GM23338 (cell line): ENCODE measurements around the gene IGF2BP1. TPM values are rescaled to one million over a fixed set of nuclear protein-coding genes. Genes with fewer than 3 reads are reported as not detected.
A peak's percentile ranks its signal among the peaks of the same experiment; 100 is the strongest.
"Not testable (repeated sequence)": the region's sequence is repeated elsewhere in the genome, so short reads cannot be mapped to it uniquely, and the experiment has no call there.

ENCODE experiments used
- ATAC-seq: fragments of 200-7000 bp; cut with Tn5 transposase; 3 replicates; pipeline ENCODE4 v1.9.1; 2020
- DNase-seq: peaks from one replicate; pipeline ENCODE4 v3.0.0-alpha.2; 2015; ENCODE audit warnings: low spot score
- H2AFZ ChIP-seq: fragments of 200-600 bp; sonication (generic); 2 replicates; pipeline ENCODE4 v1.8.0; 2016; ENCODE audit warnings: antibody characterized with exemption, mild to moderate bottlenecking, moderate library complexity
- H3F3A ChIP-seq: fragments of 200-600 bp; sonication (generic); replicated peaks from 2 replicates; pipeline ENCODE4 v1.8.0; 2017; ENCODE audit warnings: antibody characterized with exemption, mixed run types, low read depth
- H3K27ac ChIP-seq: fragments of 200-600 bp; sonication (generic); 2 replicates; pipeline ENCODE4 v1.6.1; 2016; ENCODE audit warnings: low read depth
- H3K27me3 ChIP-seq: fragments of 200-600 bp; sonication (generic); 2 replicates; pipeline ENCODE4 v1.8.0; 2016; ENCODE audit warnings: mild to moderate bottlenecking, mixed run types, moderate library complexity; ENCODE audit not compliant: insufficient read depth
- H3K36me3 ChIP-seq: fragments of 200-600 bp; sonication (generic); 2 replicates; pipeline ENCODE4 v1.8.0; 2016; ENCODE audit warnings: mild to moderate bottlenecking; ENCODE audit not compliant: insufficient read depth
- H3K4me1 ChIP-seq: fragments of 200-600 bp; sonication (generic); 2 replicates; pipeline ENCODE4 v1.8.0; 2016; ENCODE audit warnings: mild to moderate bottlenecking, moderate library complexity; ENCODE audit not compliant: insufficient read depth
- H3K4me2 ChIP-seq: fragments of 200-600 bp; sonication (generic); 2 replicates; pipeline ENCODE4 v1.7.1; 2017; ENCODE audit warnings: mixed run types
- H3K4me3 ChIP-seq: fragments of 200-600 bp; sonication (generic); 2 replicates; pipeline ENCODE4 v1.6.1; 2016; ENCODE audit warnings: mixed run types
- H3K79me2 ChIP-seq: fragments of 200-600 bp; sonication (generic); replicated peaks from 2 replicates; pipeline ENCODE4 v1.8.0; 2017; ENCODE audit warnings: mild to moderate bottlenecking; ENCODE audit not compliant: insufficient read depth
- H3K9me2 ChIP-seq: fragments of 200-600 bp; sonication (generic); 2 replicates; pipeline ENCODE4 v1.8.0; 2017; ENCODE audit not compliant: insufficient read depth
- H4K20me1 ChIP-seq: fragments of 200-600 bp; sonication (generic); replicated peaks from 2 replicates; pipeline ENCODE4 v1.8.0; 2017; ENCODE audit warnings: mild to moderate bottlenecking; ENCODE audit not compliant: insufficient read depth
- H3K27ac Mint-ChIP-seq: 2 replicates; pipeline ENCODE4 v1.8.0; 2020; ENCODE audit warnings: inconsistent platforms, mild to moderate bottlenecking, moderate library complexity, mixed read lengths
- H3K27me3 Mint-ChIP-seq: 3 replicates; pipeline ENCODE4 v1.8.0; 2022; ENCODE audit warnings: low read depth, mild to moderate bottlenecking, moderate library complexity, mixed read lengths, inconsistent platforms; ENCODE audit not compliant: insufficient read depth, poor library complexity
- H3K36me3 Mint-ChIP-seq: 3 replicates; pipeline ENCODE4 v1.8.0; 2021; ENCODE audit warnings: low read depth, mild to moderate bottlenecking, inconsistent platforms, moderate library complexity, mixed read lengths
- H3K4me1 Mint-ChIP-seq: 3 replicates; pipeline ENCODE4 v1.8.0; 2020; ENCODE audit warnings: mild to moderate bottlenecking, inconsistent platforms, mixed read lengths
- H3K4me3 Mint-ChIP-seq: 3 replicates; pipeline ENCODE4 v1.8.0; 2021; ENCODE audit warnings: moderate library complexity, mild to moderate bottlenecking, inconsistent platforms, mixed read lengths
- H3K9me3 Mint-ChIP-seq: 3 replicates; pipeline ENCODE4 v1.8.0; 2020; ENCODE audit warnings: moderate library complexity, mild to moderate bottlenecking, inconsistent platforms, mixed read lengths
- EZH2 ChIP-seq: fragments of 200-600 bp; sonication (generic); IDR thresholded peaks from one replicate; pipeline ENCODE4 v1.8.0; 2017; ENCODE audit warnings: antibody characterized with exemption, mild to moderate bottlenecking, low read depth; ENCODE audit not compliant: unreplicated experiment
- EZH2phosphoT487 ChIP-seq: fragments of 200-600 bp; sonication (generic); IDR thresholded peaks from one replicate; pipeline ENCODE4 v1.8.1; 2018; ENCODE audit warnings: antibody characterized with exemption; ENCODE audit not compliant: unreplicated experiment
- JUNB ChIP-seq: IDR thresholded peaks from one replicate; pipeline ENCODE4 v1.6.1; 2016; ENCODE audit warnings: antibody characterized with exemption; ENCODE audit not compliant: unreplicated experiment
- NANOG ChIP-seq: IDR thresholded peaks from 2 replicates; pipeline ENCODE4 v1.6.1; 2016; ENCODE audit warnings: antibody characterized with exemption, borderline replicate concordance
- POLR2AphosphoS5 ChIP-seq: IDR thresholded peaks from 2 replicates; pipeline ENCODE4 v1.6.1; 2016; ENCODE audit warnings: antibody characterized with exemption, low read depth
- STAT1 ChIP-seq: IDR thresholded peaks from one replicate; pipeline ENCODE4 v1.6.1; 2016; ENCODE audit warnings: antibody characterized with exemption; ENCODE audit not compliant: unreplicated experiment
- ZNF114 ChIP-seq: fragments of 250-450 bp; sonication (Bioruptor Pico); IDR thresholded peaks from 2 replicates; pipeline ENCODE4 v1.5.0; 2020; ENCODE audit warnings: mild to moderate bottlenecking, moderate library complexity
- ZNF331 ChIP-seq: fragments of 250-450 bp; sonication (Bioruptor Pico); IDR thresholded peaks from 2 replicates; pipeline ENCODE4 v1.5.0; 2020; ENCODE audit warnings: low read depth, mild to moderate bottlenecking, moderate library complexity
- polyA plus RNA-seq: library from polyadenylated mRNA; unstranded; fragments of >200 nt; fragmentation: Nextera tagmentation; extraction: Ambion mirVana; gene quantifications from 2 replicates; pipeline ENCODE4 v1.2.1, GENCODE V29; 2016
- total RNA-seq: library from RNA; depleted of rRNA; stranded (reverse); fragments of >200 nt; shearing (Covaris generic); gene quantifications from 2 replicates; pipeline ENCODE4 v1.2.3, GENCODE V29; 2014
- TF ChIP-seq, protein P1 (sequence below): IDR thresholded peaks from 2 replicates; pipeline ENCODE4 v1.6.1; 2016; ENCODE audit warnings: antibody characterized with exemption
- TF ChIP-seq, protein P2 (sequence below): IDR thresholded peaks from one replicate; pipeline ENCODE4 v1.6.1; 2018; ENCODE audit warnings: antibody characterized with exemption; ENCODE audit not compliant: unreplicated experiment
- TF ChIP-seq, protein P3 (sequence below): fragments of 250-450 bp; sonication (Bioruptor Pico); IDR thresholded peaks from 2 replicates; pipeline ENCODE4 v1.5.0; 2020; ENCODE audit warnings: mild to moderate bottlenecking, moderate library complexity

Gene IGF2BP1
- total and polyA plus RNA-seq, 2 experiments from 2014 or later: 68.6 to 249 TPM

DNA sequence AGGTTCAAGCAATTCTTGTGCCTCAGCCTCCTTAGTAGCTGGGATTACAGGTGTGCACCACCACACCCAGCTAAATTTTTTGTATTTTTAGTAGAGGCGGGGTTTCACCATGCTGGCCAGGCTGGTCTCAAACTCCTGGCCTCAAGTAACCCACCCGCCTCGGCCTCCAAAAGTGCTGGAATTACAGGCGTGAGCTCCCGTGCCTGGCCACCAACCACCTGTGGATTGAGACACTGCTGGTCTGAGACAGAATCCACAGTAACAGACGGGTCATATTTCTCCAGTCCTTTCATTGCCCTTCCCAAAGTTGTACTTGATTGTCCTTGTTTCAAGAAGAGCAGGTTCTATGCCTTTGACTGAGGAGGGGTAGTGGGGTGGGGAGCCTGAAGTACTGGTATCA lies 42.3 kb downstream of the IGF2BP1 start:
- not testable (repeated sequence) for H3K9me2 ChIP-seq, ATAC-seq, H3K27me3 ChIP-seq, DNase-seq, H3K4me3 Mint-ChIP-seq, H3K4me3 ChIP-seq, H3K4me2 ChIP-seq, H3K4me1 ChIP-seq, H3K27ac Mint-ChIP-seq, H3K9me3 Mint-ChIP-seq, H2AFZ ChIP-seq
- Histone ChIP-seq H3F3A (peaks cover 66% of the 10 kb centered on the region), H4K20me1 (peaks cover 50% of the 10 kb centered on the region), H3K79me2 (peaks cover 45% of the 10 kb centered on the region), H3K36me3 (peaks cover 81% of the 10 kb centered on the region), H3K27ac (0 out of 2 replicates have a peak overlapping the region, but pooled peaks have one; percentile 50)
- Mint-ChIP-seq H3K4me1 (peaks cover 11% of the 10 kb centered on the region), H3K27me3 (peaks cover 11% of the 10 kb centered on the region), H3K36me3 (peaks cover 92% of the 10 kb centered on the region)

DNA sequence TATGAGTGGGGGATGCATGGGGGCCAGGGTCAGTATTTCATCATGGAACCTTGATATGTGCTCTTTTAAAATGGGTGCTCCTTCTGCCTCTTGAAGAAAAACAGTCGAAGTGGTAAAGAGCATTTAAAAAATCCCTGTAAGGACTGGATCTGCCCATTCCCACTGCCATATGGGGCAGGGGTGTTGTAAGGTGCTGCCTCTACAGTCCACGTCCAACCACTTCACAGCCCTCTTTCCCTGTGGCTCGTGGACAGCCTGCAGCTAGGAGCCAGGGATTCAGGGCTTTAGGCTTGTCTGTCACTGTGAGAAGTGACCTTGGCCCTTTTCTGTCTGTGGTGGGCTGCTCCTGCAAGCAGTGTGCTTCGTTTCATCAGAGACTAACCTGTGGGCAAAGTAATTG lies 44.3 kb downstream of the IGF2BP1 start:
- Histone ChIP-seq H3K4me2 (no peak overlapping the region), H3K27me3 (no peaks in the 10 kb centered on the region), H3K4me1 (no peaks in the 10 kb centered on the region), H3F3A (peaks cover 64% of the 10 kb centered on the region), H3K4me3 (no peak overlapping the region), H2AFZ (no peak overlapping the region), H3K27ac (no peak overlapping the region), H3K79me2 (peaks cover 40% of the 10 kb centered on the region), H3K9me2 (no peaks in the 10 kb centered on the region), H4K20me1 (peaks cover 42% of the 10 kb centered on the region), H3K36me3 (peaks cover 97% of the 10 kb centered on the region)
- Mint-ChIP-seq H3K27me3 (peaks cover 14% of the 10 kb centered on the region), H3K36me3 (peaks cover 95% of the 10 kb centered on the region), H3K4me1 (no peaks in the 10 kb centered on the region; the same call in 2 of the 3 replicates), H3K27ac (0 out of 2 replicates have a peak overlapping the region, but pooled peaks have one; percentile 56), H3K4me3 (no peak overlapping the region), H3K9me3 (no peaks in the 10 kb centered on the region)
- no peak for ATAC-seq
- DNase-seq: no peak
- TF ChIP-seq EZH2 (no peak), STAT1 (no peak), POLR2AphosphoS5 (no peak), ZNF114 (CRISPR knock-in tag) (no peak), JUNB (no peak), EZH2phosphoT487 (no peak), NANOG (no peak), ZNF331 (CRISPR knock-in tag) (no peak)
- TF ChIP-seq, protein P1, sequence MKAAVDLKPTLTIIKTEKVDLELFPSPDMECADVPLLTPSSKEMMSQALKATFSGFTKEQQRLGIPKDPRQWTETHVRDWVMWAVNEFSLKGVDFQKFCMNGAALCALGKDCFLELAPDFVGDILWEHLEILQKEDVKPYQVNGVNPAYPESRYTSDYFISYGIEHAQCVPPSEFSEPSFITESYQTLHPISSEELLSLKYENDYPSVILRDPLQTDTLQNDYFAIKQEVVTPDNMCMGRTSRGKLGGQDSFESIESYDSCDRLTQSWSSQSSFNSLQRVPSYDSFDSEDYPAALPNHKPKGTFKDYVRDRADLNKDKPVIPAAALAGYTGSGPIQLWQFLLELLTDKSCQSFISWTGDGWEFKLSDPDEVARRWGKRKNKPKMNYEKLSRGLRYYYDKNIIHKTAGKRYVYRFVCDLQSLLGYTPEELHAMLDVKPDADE: no peak
- TF ChIP-seq, protein P2, sequence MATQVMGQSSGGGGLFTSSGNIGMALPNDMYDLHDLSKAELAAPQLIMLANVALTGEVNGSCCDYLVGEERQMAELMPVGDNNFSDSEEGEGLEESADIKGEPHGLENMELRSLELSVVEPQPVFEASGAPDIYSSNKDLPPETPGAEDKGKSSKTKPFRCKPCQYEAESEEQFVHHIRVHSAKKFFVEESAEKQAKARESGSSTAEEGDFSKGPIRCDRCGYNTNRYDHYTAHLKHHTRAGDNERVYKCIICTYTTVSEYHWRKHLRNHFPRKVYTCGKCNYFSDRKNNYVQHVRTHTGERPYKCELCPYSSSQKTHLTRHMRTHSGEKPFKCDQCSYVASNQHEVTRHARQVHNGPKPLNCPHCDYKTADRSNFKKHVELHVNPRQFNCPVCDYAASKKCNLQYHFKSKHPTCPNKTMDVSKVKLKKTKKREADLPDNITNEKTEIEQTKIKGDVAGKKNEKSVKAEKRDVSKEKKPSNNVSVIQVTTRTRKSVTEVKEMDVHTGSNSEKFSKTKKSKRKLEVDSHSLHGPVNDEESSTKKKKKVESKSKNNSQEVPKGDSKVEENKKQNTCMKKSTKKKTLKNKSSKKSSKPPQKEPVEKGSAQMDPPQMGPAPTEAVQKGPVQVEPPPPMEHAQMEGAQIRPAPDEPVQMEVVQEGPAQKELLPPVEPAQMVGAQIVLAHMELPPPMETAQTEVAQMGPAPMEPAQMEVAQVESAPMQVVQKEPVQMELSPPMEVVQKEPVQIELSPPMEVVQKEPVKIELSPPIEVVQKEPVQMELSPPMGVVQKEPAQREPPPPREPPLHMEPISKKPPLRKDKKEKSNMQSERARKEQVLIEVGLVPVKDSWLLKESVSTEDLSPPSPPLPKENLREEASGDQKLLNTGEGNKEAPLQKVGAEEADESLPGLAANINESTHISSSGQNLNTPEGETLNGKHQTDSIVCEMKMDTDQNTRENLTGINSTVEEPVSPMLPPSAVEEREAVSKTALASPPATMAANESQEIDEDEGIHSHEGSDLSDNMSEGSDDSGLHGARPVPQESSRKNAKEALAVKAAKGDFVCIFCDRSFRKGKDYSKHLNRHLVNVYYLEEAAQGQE: no peak
- TF ChIP-seq, protein P3, sequence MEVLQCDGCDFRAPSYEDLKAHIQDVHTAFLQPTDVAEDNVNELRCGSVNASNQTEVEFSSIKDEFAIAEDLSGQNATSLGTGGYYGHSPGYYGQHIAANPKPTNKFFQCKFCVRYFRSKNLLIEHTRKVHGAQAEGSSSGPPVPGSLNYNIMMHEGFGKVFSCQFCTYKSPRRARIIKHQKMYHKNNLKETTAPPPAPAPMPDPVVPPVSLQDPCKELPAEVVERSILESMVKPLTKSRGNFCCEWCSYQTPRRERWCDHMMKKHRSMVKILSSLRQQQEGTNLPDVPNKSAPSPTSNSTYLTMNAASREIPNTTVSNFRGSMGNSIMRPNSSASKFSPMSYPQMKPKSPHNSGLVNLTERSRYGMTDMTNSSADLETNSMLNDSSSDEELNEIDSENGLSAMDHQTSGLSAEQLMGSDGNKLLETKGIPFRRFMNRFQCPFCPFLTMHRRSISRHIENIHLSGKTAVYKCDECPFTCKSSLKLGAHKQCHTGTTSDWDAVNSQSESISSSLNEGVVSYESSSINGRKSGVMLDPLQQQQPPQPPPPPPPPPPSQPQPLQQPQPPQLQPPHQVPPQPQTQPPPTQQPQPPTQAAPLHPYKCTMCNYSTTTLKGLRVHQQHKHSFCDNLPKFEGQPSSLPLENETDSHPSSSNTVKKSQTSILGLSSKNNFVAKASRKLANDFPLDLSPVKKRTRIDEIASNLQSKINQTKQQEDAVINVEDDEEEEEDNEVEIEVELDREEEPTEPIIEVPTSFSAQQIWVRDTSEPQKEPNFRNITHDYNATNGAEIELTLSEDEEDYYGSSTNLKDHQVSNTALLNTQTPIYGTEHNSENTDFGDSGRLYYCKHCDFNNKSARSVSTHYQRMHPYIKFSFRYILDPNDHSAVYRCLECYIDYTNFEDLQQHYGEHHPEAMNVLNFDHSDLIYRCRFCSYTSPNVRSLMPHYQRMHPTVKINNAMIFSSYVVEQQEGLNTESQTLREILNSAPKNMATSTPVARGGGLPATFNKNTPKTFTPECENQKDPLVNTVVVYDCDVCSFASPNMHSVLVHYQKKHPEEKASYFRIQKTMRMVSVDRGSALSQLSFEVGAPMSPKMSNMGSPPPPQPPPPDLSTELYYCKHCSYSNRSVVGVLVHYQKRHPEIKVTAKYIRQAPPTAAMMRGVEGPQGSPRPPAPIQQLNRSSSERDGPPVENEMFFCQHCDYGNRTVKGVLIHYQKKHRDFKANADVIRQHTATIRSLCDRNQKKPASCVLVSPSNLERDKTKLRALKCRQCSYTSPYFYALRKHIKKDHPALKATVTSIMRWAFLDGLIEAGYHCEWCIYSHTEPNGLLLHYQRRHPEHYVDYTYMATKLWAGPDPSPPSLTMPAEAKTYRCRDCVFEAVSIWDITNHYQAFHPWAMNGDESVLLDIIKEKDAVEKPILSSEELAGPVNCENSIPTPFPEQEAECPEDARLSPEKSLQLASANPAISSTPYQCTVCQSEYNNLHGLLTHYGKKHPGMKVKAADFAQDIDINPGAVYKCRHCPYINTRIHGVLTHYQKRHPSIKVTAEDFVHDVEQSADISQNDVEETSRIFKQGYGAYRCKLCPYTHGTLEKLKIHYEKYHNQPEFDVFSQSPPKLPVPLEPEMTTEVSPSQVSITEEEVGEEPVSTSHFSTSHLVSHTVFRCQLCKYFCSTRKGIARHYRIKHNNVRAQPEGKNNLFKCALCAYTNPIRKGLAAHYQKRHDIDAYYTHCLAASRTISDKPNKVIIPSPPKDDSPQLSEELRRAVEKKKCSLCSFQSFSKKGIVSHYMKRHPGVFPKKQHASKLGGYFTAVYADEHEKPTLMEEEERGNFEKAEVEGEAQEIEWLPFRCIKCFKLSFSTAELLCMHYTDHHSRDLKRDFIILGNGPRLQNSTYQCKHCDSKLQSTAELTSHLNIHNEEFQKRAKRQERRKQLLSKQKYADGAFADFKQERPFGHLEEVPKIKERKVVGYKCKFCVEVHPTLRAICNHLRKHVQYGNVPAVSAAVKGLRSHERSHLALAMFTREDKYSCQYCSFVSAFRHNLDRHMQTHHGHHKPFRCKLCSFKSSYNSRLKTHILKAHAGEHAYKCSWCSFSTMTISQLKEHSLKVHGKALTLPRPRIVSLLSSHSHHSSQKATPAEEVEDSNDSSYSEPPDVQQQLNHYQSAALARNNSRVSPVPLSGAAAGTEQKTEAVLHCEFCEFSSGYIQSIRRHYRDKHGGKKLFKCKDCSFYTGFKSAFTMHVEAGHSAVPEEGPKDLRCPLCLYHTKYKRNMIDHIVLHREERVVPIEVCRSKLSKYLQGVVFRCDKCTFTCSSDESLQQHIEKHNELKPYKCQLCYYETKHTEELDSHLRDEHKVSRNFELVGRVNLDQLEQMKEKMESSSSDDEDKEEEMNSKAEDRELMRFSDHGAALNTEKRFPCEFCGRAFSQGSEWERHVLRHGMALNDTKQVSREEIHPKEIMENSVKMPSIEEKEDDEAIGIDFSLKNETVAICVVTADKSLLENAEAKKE (CRISPR knock-in tag): no peak
